HepG2 (cell line): ENCODE measurements around the gene HEXIM1. TPM values are rescaled to one million over a fixed set of nuclear protein-coding genes. Genes with fewer than 3 reads are reported as not detected.

Source experiments
- ERF ChIP-seq: IDR thresholded peaks from 2 replicates; pipeline ENCODE4 v1.6.1; 2018; ENCODE audit warnings: missing biosample characterization, missing genetic modification reagents
- FOXK1 ChIP-seq: sonication (generic); formaldehyde crosslinking; IDR thresholded peaks from 2 replicates; pipeline ENCODE4 v1.4.0; 2020; ENCODE audit warnings: low read depth, missing genetic modification reagents, borderline replicate concordance
- FOXO1 ChIP-seq: sonication (generic); formaldehyde crosslinking; IDR thresholded peaks from 2 replicates; pipeline ENCODE4 v1.4.0; 2020; ENCODE audit warnings: missing genetic modification reagents
- MBD4 ChIP-seq: IDR thresholded peaks from 2 replicates; pipeline ENCODE4 v1.6.1; 2012; ENCODE audit warnings: low read length, inconsistent platforms, borderline replicate concordance
- NKX3-1 ChIP-seq: sonication (generic); formaldehyde crosslinking; IDR thresholded peaks from 2 replicates; pipeline ENCODE4 v1.5.0; 2020; ENCODE audit warnings: missing genetic modification reagents
- PHB2 ChIP-seq: fragments of 450-650 bp; IDR thresholded peaks from 2 replicates; pipeline ENCODE4 v1.6.1; 2018; ENCODE audit not compliant: partially characterized antibody
- RARG ChIP-seq: sonication (generic); formaldehyde crosslinking; IDR thresholded peaks from 2 replicates; pipeline ENCODE4 v1.4.0; 2020; ENCODE audit warnings: low read depth, mild to moderate bottlenecking, missing genetic modification reagents
- ZBTB14 ChIP-seq: sonication (generic); formaldehyde crosslinking; IDR thresholded peaks from 2 replicates; pipeline ENCODE4 v1.4.0; 2020; ENCODE audit warnings: missing genetic modification reagents
- ZBTB21 ChIP-seq: sonication (generic); formaldehyde crosslinking; IDR thresholded peaks from 2 replicates; pipeline ENCODE4 v1.4.0; 2020; ENCODE audit warnings: missing genetic modification reagents
- ZFX ChIP-seq: sonication (generic); formaldehyde crosslinking; IDR thresholded peaks from 2 replicates; pipeline ENCODE4 v1.4.0; 2020; ENCODE audit warnings: mild to moderate bottlenecking, low read depth, missing genetic modification reagents, moderate library complexity
- ZNF142 ChIP-seq: sonication (generic); formaldehyde crosslinking; IDR thresholded peaks from 2 replicates; pipeline ENCODE4 v1.4.0; 2020; ENCODE audit warnings: missing genetic modification reagents
- ZNF143 ChIP-seq: sonication (generic); formaldehyde crosslinking; IDR thresholded peaks from 2 replicates; pipeline ENCODE4 v1.4.0; 2020; ENCODE audit warnings: missing genetic modification reagents
- ZNF230 ChIP-seq: sonication (generic); formaldehyde crosslinking; IDR thresholded peaks from 2 replicates; pipeline ENCODE4 v1.4.0; 2020; ENCODE audit warnings: mild to moderate bottlenecking, missing genetic modification reagents
- ZNF263 ChIP-seq: sonication (generic); formaldehyde crosslinking; IDR thresholded peaks from 2 replicates; pipeline ENCODE4 v1.4.0; 2020; ENCODE audit warnings: missing genetic modification reagents
- ZNF558 ChIP-seq: sonication (generic); formaldehyde crosslinking; IDR thresholded peaks from 2 replicates; pipeline ENCODE4 v1.9.0; 2022; ENCODE audit warnings: mild to moderate bottlenecking, missing genetic modification reagents, borderline replicate concordance
- polyA plus RNA-seq, 8 experiments: library from polyadenylated mRNA; depleted of rRNA in 3 of 8; stranded (reverse) in 7 of 8; unstranded in 1 of 8; fragments of >200 nt; fragmentation: Illumina TruSeq in 4 of 8; extraction: Trizol in 4 of 8; gene quantifications; 2 replicates each; pipeline versions ENCODE4 v1.2.1 to v1.2.3, GENCODE V29; 2011 to 2016; ENCODE audit warnings: low read depth in 4 of 8, missing spikeins in 1 of 8, mixed read lengths in 1 of 8; ENCODE audit not compliant: insufficient read depth in 1 of 8
- total RNA-seq, 5 experiments: library from RNA; depleted of rRNA; stranded (reverse); fragments of >200 nt; fragmentation: Illumina TruSeq; extraction: Trizol; gene quantifications; 2 replicates each; pipeline ENCODE4 v1.2.3, GENCODE V29; 2016; ENCODE audit warnings: low read depth in 1 of 5
- TF ChIP-seq, protein P1 (sequence below): sonication (generic); formaldehyde crosslinking; IDR thresholded peaks from 2 replicates; pipeline ENCODE4 v1.9.0; 2021; ENCODE audit warnings: missing genetic modification reagents, borderline replicate concordance
- TF ChIP-seq, protein P2 (sequence below): sonication (generic); formaldehyde crosslinking; IDR thresholded peaks from 2 replicates; pipeline ENCODE4 v1.5.1; 2020; ENCODE audit warnings: missing genetic modification reagents, mild to moderate bottlenecking, borderline replicate concordance

Gene HEXIM1
- total and polyA plus RNA-seq, 2 of the 13 experiments (the other 11 are each of a cell fraction or from before 2014, with no cell fraction given) = 10.5 to 16.6 TPM

DNA sequence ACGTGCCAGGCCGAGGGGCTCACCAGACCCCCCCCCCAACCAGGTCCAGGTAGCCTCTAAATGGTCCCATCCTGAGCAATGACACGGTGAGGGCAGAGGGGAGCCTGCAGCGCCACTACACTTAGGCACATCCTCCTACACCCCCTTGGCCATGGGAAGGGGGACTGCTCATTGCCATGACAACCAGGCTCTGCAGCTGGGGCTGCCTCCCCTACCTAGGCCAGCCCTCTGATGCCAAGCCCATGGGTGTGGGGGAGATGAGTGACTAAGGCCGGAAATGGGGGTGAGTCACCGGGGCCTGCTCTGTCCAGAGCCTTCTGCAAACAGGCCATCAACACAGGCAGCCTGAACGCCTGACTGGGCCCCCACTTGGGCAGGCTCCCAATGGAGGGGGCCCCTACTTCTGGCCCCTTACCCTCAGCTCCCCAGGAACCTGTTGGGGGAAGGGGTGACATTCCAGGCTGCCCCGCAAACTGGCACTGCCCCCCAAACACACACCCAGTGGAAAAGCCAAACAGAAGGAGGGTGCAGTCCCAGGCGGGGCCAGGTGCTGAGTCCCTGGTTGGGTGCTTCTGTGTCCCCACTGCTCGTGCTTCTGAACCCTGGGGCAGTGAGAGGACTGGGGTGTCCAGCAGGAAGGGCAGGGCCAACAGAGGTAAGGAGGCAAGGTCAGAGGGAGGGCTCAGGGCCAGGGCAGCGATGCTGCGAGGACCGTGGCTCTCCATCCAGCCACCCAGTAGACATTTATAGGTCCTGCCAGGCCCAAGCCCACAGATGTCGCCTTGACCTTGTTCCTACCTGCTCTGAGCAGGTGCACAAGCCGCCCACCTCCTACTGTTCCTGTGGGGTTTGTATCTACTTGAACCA lies 24.1 kb upstream of the HEXIM1 start (continued):
- TF ChIP-seq, protein P1, sequence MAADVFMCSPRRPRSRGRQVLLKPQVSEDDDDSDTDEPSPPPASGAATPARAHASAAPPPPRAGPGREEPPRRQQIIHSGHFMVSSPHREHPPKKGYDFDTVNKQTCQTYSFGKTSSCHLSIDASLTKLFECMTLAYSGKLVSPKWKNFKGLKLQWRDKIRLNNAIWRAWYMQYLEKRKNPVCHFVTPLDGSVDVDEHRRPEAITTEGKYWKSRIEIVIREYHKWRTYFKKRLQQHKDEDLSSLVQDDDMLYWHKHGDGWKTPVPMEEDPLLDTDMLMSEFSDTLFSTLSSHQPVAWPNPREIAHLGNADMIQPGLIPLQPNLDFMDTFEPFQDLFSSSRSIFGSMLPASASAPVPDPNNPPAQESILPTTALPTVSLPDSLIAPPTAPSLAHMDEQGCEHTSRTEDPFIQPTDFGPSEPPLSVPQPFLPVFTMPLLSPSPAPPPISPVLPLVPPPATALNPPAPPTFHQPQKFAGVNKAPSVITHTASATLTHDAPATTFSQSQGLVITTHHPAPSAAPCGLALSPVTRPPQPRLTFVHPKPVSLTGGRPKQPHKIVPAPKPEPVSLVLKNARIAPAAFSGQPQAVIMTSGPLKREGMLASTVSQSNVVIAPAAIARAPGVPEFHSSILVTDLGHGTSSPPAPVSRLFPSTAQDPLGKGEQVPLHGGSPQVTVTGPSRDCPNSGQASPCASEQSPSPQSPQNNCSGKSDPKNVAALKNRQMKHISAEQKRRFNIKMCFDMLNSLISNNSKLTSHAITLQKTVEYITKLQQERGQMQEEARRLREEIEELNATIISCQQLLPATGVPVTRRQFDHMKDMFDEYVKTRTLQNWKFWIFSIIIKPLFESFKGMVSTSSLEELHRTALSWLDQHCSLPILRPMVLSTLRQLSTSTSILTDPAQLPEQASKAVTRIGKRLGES = no peak
- TF ChIP-seq ZNF230 = 0 out of 2 replicates have a peak, but pooled peaks have one; percentile 54
- no peak for TF ChIP-seq RARG (CRISPR knock-in tag)
- no peak for TF ChIP-seq ZNF263 (CRISPR knock-in tag)
- no peak for TF ChIP-seq PHB2
- TF ChIP-seq MBD4 = no peak
- TF ChIP-seq ERF = peak; percentile 56; the same call in 1 of the 2 replicates
- no peak for TF ChIP-seq ZNF558 (CRISPR knock-in tag)
- TF ChIP-seq ZBTB14 (CRISPR knock-in tag) = no peak
- TF ChIP-seq ZNF143 (CRISPR knock-in tag) = no peak
- TF ChIP-seq ZBTB21 (CRISPR knock-in tag) = no peak
- TF ChIP-seq, protein P2, sequence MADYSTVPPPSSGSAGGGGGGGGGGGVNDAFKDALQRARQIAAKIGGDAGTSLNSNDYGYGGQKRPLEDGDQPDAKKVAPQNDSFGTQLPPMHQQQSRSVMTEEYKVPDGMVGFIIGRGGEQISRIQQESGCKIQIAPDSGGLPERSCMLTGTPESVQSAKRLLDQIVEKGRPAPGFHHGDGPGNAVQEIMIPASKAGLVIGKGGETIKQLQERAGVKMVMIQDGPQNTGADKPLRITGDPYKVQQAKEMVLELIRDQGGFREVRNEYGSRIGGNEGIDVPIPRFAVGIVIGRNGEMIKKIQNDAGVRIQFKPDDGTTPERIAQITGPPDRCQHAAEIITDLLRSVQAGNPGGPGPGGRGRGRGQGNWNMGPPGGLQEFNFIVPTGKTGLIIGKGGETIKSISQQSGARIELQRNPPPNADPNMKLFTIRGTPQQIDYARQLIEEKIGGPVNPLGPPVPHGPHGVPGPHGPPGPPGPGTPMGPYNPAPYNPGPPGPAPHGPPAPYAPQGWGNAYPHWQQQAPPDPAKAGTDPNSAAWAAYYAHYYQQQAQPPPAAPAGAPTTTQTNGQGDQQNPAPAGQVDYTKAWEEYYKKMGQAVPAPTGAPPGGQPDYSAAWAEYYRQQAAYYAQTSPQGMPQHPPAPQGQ (CRISPR knock-in tag) = peak; percentile 97; the same call in 1 of the 2 replicates
- peak; percentile 37; the same call in 1 of the 2 replicates for TF ChIP-seq FOXO1 (CRISPR knock-in tag)
- no peak for TF ChIP-seq NKX3-1 (CRISPR knock-in tag)
- TF ChIP-seq FOXK1 (CRISPR knock-in tag) = peak; percentile 55; the same call in 1 of the 2 replicates
- TF ChIP-seq ZFX (CRISPR knock-in tag) = peak; percentile 92
- TF ChIP-seq ZNF142 = no peak
